Ishikawa (cell line): ENCODE data around the gene RPUSD2.

Experiments used
- CEBPB ChIP-seq: IDR thresholded peaks from 2 replicates; pipeline ENCODE4 v1.6.1; 2012
- CREB1 ChIP-seq: IDR thresholded peaks from 2 replicates; pipeline ENCODE4 v1.6.1; 2012; ENCODE audit warnings: low read depth
- EGR1 ChIP-seq: IDR thresholded peaks from 2 replicates; pipeline ENCODE4 v1.6.1; 2012
- EP300 ChIP-seq: IDR thresholded peaks from 2 replicates; pipeline ENCODE4 v1.6.1; 2012; ENCODE audit warnings: borderline replicate concordance
- FOXM1 ChIP-seq: IDR thresholded peaks from 2 replicates; pipeline ENCODE4 v1.6.1; 2012; ENCODE audit warnings: low read depth, borderline replicate concordance
- NFIC ChIP-seq: IDR thresholded peaks from 2 replicates; pipeline ENCODE4 v1.6.1; 2012
- RAD21 ChIP-seq: IDR thresholded peaks from 2 replicates; pipeline ENCODE4 v1.6.1; 2012; ENCODE audit warnings: low read depth
- TAF1 ChIP-seq: IDR thresholded peaks from 2 replicates; pipeline ENCODE4 v1.6.1; 2012; ENCODE audit warnings: low read depth, mild to moderate bottlenecking
- TCF12 ChIP-seq: IDR thresholded peaks from 2 replicates; pipeline ENCODE4 v1.6.1; 2012; ENCODE audit warnings: low read depth
- TEAD4 ChIP-seq: IDR thresholded peaks from 2 replicates; pipeline ENCODE4 v1.6.1; 2012
- YY1 ChIP-seq: IDR thresholded peaks from 2 replicates; pipeline ENCODE4 v1.6.1; 2012; ENCODE audit warnings: low read depth
- ZBTB7A ChIP-seq: IDR thresholded peaks from 2 replicates; pipeline ENCODE4 v1.6.1; 2012; ENCODE audit warnings: low read depth
- TF ChIP-seq, protein P1 (sequence below): IDR thresholded peaks from 2 replicates; pipeline ENCODE4 v1.6.1; 2012
- TF ChIP-seq, protein P2 (sequence below): IDR thresholded peaks from 2 replicates; pipeline ENCODE4 v1.6.1; 2012; ENCODE audit warnings: low read depth, mild to moderate bottlenecking
- TF ChIP-seq, protein P3 (sequence below): IDR thresholded peaks from 2 replicates; pipeline ENCODE4 v1.6.1; 2012

Gene RPUSD2, protein sequence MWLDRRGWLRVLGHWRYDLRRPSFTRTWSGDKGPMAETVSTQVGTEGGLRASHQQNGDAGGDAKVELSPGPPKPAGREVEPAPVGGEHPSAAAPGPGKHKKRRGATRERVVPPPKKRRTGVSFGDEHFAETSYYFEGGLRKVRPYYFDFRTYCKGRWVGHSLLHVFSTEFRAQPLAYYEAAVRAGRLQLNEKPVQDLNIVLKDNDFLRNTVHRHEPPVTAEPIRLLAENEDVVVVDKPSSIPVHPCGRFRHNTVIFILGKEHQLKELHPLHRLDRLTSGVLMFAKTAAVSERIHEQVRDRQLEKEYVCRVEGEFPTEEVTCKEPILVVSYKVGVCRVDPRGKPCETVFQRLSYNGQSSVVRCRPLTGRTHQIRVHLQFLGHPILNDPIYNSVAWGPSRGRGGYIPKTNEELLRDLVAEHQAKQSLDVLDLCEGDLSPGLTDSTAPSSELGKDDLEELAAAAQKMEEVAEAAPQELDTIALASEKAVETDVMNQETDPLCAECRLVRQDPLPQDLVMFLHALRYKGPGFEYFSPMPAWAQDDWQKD

DNA sequence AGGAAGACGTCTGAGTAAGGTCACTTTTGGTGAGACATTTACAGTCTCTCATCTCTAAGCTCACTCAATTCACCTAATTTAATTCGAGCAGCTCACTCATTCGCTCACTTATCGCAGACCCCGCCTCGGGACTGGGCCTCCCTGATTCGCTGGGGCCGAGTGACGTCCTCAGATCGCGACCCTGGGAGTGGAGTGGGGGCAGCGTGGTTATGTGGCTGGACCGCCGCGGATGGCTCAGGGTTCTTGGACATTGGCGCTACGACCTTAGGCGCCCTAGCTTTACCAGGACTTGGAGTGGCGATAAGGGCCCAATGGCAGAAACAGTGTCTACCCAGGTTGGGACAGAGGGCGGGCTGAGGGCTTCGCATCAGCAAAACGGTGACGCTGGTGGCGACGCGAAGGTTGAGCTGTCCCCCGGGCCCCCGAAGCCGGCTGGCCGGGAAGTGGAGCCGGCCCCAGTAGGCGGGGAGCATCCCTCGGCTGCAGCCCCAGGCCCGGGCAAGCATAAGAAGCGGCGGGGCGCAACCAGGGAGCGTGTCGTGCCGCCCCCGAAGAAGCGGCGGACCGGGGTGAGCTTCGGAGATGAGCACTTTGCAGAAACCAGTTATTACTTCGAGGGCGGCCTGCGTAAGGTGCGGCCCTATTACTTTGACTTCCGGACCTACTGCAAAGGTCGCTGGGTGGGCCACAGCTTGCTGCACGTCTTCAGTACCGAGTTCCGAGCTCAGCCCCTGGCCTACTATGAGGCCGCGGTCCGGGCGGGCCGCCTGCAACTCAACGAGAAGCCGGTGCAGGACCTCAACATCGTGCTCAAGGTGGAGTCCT lies at the start of gene RPUSD2:
RPUSD2 (plus strand) TSS at position 171 of the 825 bp plus-strand sequence; CDS start at position 210, 39 bp downstream.
- 0 out of 2 replicates have a peak, but pooled peaks have one; percentile 47 for TF ChIP-seq YY1
- TF ChIP-seq, protein P1, sequence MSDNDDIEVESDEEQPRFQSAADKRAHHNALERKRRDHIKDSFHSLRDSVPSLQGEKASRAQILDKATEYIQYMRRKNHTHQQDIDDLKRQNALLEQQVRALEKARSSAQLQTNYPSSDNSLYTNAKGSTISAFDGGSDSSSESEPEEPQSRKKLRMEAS = peak; percentile 96
- TF ChIP-seq TAF1 = peak; percentile 89
- no peak for TF ChIP-seq RAD21
- peak; percentile 94 for TF ChIP-seq CREB1
- TF ChIP-seq TCF12 = peak; percentile 41; the same call in 1 of the 2 replicates
- no peak for TF ChIP-seq EGR1

DNA sequence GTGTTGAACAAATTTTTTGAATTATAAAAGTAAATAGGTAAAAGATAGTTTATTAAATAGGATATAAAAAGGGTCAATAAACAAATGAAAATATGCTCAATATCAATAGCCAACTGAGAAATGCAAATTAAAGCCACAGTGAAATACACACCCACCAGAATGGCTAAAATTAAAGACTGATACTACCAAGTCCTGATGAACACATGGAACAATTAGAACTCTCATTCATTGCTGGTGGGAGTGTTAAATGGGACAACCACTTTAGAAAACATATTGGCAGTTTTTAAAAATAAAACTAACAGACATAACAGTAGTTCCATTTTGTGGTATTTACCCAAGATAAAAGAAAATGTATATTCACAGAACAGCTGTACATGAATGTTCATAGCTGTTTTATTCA lies 45.5 kb upstream of the RPUSD2 start:
- TF ChIP-seq, protein P2, sequence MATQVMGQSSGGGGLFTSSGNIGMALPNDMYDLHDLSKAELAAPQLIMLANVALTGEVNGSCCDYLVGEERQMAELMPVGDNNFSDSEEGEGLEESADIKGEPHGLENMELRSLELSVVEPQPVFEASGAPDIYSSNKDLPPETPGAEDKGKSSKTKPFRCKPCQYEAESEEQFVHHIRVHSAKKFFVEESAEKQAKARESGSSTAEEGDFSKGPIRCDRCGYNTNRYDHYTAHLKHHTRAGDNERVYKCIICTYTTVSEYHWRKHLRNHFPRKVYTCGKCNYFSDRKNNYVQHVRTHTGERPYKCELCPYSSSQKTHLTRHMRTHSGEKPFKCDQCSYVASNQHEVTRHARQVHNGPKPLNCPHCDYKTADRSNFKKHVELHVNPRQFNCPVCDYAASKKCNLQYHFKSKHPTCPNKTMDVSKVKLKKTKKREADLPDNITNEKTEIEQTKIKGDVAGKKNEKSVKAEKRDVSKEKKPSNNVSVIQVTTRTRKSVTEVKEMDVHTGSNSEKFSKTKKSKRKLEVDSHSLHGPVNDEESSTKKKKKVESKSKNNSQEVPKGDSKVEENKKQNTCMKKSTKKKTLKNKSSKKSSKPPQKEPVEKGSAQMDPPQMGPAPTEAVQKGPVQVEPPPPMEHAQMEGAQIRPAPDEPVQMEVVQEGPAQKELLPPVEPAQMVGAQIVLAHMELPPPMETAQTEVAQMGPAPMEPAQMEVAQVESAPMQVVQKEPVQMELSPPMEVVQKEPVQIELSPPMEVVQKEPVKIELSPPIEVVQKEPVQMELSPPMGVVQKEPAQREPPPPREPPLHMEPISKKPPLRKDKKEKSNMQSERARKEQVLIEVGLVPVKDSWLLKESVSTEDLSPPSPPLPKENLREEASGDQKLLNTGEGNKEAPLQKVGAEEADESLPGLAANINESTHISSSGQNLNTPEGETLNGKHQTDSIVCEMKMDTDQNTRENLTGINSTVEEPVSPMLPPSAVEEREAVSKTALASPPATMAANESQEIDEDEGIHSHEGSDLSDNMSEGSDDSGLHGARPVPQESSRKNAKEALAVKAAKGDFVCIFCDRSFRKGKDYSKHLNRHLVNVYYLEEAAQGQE = no peak
- TF ChIP-seq EGR1 (no peak), YY1 (no peak), ZBTB7A (no peak), TEAD4 (no peak), CREB1 (no peak), TAF1 (no peak), FOXM1 (no peak), TCF12 (no peak), RAD21 (no peak), CEBPB (no peak), EP300 (no peak), NFIC (no peak)
- TF ChIP-seq, protein P1 = no peak
- TF ChIP-seq, protein P3, sequence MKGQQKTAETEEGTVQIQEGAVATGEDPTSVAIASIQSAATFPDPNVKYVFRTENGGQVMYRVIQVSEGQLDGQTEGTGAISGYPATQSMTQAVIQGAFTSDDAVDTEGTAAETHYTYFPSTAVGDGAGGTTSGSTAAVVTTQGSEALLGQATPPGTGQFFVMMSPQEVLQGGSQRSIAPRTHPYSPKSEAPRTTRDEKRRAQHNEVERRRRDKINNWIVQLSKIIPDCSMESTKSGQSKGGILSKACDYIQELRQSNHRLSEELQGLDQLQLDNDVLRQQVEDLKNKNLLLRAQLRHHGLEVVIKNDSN = no peak

DNA sequence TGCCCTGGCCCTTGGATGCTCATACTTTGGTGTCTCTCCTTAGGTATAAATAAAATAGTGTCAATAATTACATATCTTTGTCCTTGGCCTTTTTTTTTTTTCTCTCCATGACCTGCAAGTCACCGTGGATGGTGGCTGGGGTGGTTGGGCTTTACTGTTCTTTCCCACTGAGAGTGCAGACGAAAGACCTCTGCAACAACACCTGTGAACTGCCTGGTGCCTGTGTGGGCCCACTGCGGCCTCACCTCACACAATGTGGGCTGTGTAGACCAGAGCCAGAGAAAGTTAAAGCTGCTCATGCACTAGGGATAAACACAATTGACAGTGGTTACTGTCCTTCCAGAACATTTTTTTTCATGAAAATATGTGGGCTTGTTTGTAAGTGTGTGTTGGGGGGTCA lies 43.2 kb upstream of the RPUSD2 start:
- TF ChIP-seq YY1 = no peak
- TF ChIP-seq, protein P3 = no peak
- TF ChIP-seq TEAD4 = no peak
- no peak for TF ChIP-seq TAF1
- no peak for TF ChIP-seq ZBTB7A
- TF ChIP-seq EGR1 = no peak
- TF ChIP-seq, protein P2 = no peak
- no peak for TF ChIP-seq NFIC
- TF ChIP-seq RAD21 = no peak
- TF ChIP-seq TCF12 = no peak
- no peak for TF ChIP-seq CREB1
- TF ChIP-seq CEBPB = no peak
- TF ChIP-seq, protein P1 = no peak
- TF ChIP-seq FOXM1 = no peak
- TF ChIP-seq EP300 = no peak

DNA sequence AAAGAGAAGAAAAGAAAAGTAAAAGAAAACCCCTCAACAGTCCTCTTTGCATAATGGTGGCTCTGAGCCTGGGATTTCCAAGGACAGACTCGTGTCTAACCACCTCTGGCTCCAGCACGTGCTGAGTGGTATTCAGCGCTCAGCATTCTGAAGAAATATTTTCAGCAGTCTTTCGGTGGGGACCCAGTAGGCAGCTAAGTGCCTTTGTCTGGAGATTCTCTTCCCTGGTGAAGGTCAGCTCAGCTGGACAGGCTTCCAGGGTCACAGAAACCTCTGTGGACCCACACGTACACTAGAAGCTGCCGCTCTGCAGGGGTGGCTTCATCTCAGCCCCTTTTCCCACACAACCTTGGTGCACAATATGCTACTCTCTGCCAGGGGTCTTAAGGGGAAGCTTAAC lies 40.3 kb upstream of the RPUSD2 start:
- TF ChIP-seq FOXM1 (no peak), EGR1 (no peak), ZBTB7A (no peak), NFIC (no peak), TEAD4 (no peak), YY1 (no peak), CEBPB (no peak), TAF1 (no peak), TCF12 (no peak), EP300 (no peak)
- TF ChIP-seq, protein P2 = no peak
- TF ChIP-seq, protein P3 = no peak
- TF ChIP-seq, protein P1 = no peak
